WERI-Rb-1 (cell line): ENCODE measurements around the gene HLA-DQA2.
"Not testable (repeated sequence)": the region's sequence is repeated elsewhere in the genome, so short reads cannot be mapped to it uniquely, and the experiment has no call there.

ENCODE experiments used
- DNase-seq: peaks from one replicate; pipeline ENCODE4 v3.0.0-alpha.2; 2020
- H3K27ac ChIP-seq: fragments of 250-450 bp; sonication (Bioruptor Pico); 2 replicates; pipeline ENCODE4 v1.5.1; 2020; ENCODE audit warnings: mild to moderate bottlenecking, moderate library complexity
- H3K27me3 ChIP-seq: fragments of 250-450 bp; sonication (Bioruptor Pico); 2 replicates; pipeline ENCODE4 v1.5.1; 2021; ENCODE audit warnings: mild to moderate bottlenecking, low read depth, moderate library complexity; ENCODE audit not compliant: insufficient read depth, severe bottlenecking
- H3K36me3 ChIP-seq: fragments of 250-450 bp; sonication (Bioruptor Pico); 2 replicates; pipeline ENCODE4 v1.5.1; 2020; ENCODE audit warnings: mild to moderate bottlenecking, moderate library complexity
- H3K4me3 ChIP-seq: 2 replicates; pipeline ENCODE4 v1.5.1; 2011; ENCODE audit warnings: low read depth, mild to moderate bottlenecking, control low read depth, low read length
- H3K9me3 ChIP-seq: fragments of 250-450 bp; sonication (Bioruptor Pico); 2 replicates; pipeline ENCODE4 v1.5.1; 2021; ENCODE audit warnings: mild to moderate bottlenecking, moderate library complexity; ENCODE audit not compliant: severe bottlenecking
- CTCF ChIP-seq: IDR thresholded peaks from 2 replicates; pipeline ENCODE4 v1.5.1; 2011; ENCODE audit warnings: low read depth, mild to moderate bottlenecking, control low read depth, inconsistent platforms, low read length

HLA-DQA2 gene

GRCh38 chr6:32744776-32745175 is 3.6 kb downstream of the HLA-DQA2 start:
- TF ChIP-seq CTCF = no peak
- Histone ChIP-seq H3K4me3 (no peak overlapping the region), H3K27me3 (peaks cover 87% of the 10 kb centered on the region), H3K9me3 (no peaks in the 10 kb centered on the region), H3K27ac (no peak overlapping the region), H3K36me3 (no peaks in the 10 kb centered on the region)
- DNase-seq = no peak

DNA sequence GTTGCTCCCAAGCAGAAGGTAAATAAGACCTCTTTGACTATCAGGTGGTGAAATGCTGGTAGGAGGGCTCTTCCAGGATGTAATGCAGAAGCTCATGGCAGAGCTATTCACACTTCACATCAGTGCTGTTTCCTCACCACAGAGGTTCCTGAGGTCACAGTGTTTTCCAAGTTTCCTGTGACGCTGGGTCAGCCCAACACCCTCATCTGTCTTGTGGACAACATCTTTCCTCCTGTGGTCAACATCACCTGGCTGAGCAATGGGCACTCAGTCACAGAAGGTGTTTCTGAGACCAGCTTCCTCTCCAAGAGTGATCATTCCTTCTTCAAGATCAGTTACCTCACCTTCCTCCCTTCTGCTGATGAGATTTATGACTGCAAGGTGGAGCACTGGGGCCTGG is 4.5 kb downstream of the HLA-DQA2 start:
- not testable (repeated sequence) for H3K9me3 ChIP-seq, H3K4me3 ChIP-seq, H3K27ac ChIP-seq, DNase-seq, H3K36me3 ChIP-seq
- peaks cover 88% of the 10 kb centered on the region for H3K27me3 ChIP-seq

- Histone ChIP-seq H3K36me3 (no peaks in the 10 kb centered on the region), H3K27ac (no peak overlapping the region), H3K27me3 (peaks cover 79% of the 10 kb centered on the region), H3K9me3 (no peaks in the 10 kb centered on the region), H3K4me3 (no peak overlapping the region)
- no peak for DNase-seq
- no peak for TF ChIP-seq CTCF
Observed at GRCh38 chr6:32752580-32752979, 11.4 kb downstream of the HLA-DQA2 start.

GRCh38 chr6:32759669-32760068 is 18.5 kb downstream of the HLA-DQA2 start:
- H3K4me3 ChIP-seq = no peak overlapping the region
- DNase-seq = no peak
- no peaks in the 10 kb centered on the region for H3K36me3 ChIP-seq
- H3K27me3 ChIP-seq = peaks cover 93% of the 10 kb centered on the region
- H3K27ac ChIP-seq = no peak overlapping the region
- no peaks in the 10 kb centered on the region for H3K9me3 ChIP-seq
- TF ChIP-seq CTCF = no peak

DNA sequence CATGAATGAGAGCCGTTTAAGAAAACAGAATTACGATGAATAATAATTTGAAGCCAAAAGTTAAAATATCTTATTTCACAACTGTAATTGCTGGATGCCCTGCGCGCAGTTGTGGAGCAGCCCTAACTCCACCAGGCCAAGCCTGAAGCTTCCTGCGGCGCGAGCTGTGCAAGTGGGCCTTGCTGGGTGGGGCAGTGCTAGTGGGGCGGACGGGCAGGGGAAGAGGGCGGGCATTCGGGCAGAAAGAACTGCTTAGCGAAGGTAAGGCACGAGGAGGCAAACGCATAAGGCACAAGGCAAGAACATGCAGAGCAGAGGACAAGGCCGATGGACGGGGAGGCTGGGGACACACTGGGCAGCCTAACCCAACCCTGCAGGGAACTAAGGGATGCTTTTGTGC is 19.9 kb downstream of the HLA-DQA2 start:
- no peaks in the 10 kb centered on the region for H3K9me3 ChIP-seq
- H3K4me3 ChIP-seq = no peak overlapping the region
- no peaks in the 10 kb centered on the region for H3K36me3 ChIP-seq
- TF ChIP-seq CTCF = no peak
- DNase-seq = no peak
- no peak overlapping the region for H3K27ac ChIP-seq
- H3K27me3 ChIP-seq = peaks cover 92% of the 10 kb centered on the region

DNA sequence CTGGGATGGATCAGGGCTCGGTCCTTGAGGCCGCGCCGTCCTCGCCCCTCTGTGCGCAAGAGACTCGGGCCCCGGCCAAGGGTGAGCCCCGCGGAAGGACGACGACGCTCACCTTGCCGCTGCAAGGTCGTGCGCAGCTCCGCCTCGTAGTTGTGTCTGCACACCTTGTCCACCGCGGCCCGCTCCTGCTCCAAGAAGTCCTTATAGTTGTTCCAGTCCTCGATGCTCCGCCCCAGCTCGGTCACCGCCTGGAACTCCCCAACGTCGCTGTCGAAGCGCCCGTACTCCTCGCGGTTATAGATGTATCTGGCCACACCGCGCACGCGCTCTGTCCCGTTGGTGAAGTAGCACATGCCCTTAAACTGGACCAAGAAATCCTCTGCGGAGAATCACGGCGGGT is 20.4 kb downstream of the HLA-DQA2 start:
- Histone ChIP-seq H3K27ac (no peak overlapping the region), H3K27me3 (peaks cover 92% of the 10 kb centered on the region), H3K4me3 (no peak overlapping the region), H3K36me3 (no peaks in the 10 kb centered on the region), H3K9me3 (no peaks in the 10 kb centered on the region)
- DNase-seq = no peak
- no peak for TF ChIP-seq CTCF

DNA sequence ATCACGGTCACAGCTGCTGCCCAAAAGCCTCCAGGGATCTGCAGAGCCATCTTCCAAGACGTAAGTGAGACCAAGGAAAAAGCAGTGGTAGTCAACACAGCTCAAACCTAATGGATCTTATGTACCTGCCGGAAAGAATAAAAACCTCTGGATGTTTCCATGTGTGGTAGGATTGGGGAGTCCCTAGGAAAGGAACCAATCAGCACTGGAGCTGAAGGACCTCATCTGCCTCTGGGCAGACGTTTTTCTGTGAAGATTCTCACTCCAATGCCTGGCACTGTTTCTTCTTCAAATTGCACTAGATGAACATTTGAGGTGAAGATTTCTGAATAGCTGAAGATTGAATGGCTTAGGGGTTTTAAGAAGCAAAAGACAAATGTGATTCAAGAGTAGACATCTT is 22.2 kb downstream of the HLA-DQA2 start, which contains the start of gene HLA-DQB2:
TSS of gene HLA-DQB2 (minus strand) at position 112 of the 400 bp plus-strand sequence. CDS start at position 50, 62 bp downstream.
- Histone ChIP-seq H3K4me3 (no peak within 1 kb of the TSS), H3K27me3 (peaks cover 93% of the 10 kb centered on the region), H3K27ac (no peak within 1 kb of the TSS), H3K9me3 (no peaks in the 10 kb centered on the region), H3K36me3 (no peaks in the 10 kb centered on the region)
- no peak for TF ChIP-seq CTCF
- no peak for DNase-seq
